GM12878 (cell line): Measurements from ENCODE around the gene ZNF281.

Experiments
- ATF3 ChIP-seq: IDR thresholded peaks from 2 replicates; pipeline ENCODE4 v1.6.1; 2011; ENCODE audit warnings: low read depth, mild to moderate bottlenecking, low read length, moderate library complexity, borderline replicate concordance; ENCODE audit errors: extremely low read depth
- CREB1 ChIP-seq: IDR thresholded peaks from 2 replicates; pipeline ENCODE4 v1.6.1; 2012; ENCODE audit warnings: low read depth, mild to moderate bottlenecking, inconsistent platforms
- CTCF ChIP-seq, 3 experiments: IDR thresholded peaks in 2 of 3; conservative IDR thresholded peaks in 1 of 3; 2 replicates each; pipeline ENCODE4 v1.5.1; 2011; ENCODE audit warnings: low read depth in 3 of 3, low read length in 3 of 3, mild to moderate bottlenecking in 3 of 3, control low read depth in 2 of 3, moderate library complexity in 2 of 3, inconsistent platforms in 1 of 3, mixed read lengths in 1 of 3; ENCODE audit not compliant: control insufficient read depth in 2 of 3, insufficient read depth in 1 of 3; ENCODE audit errors: extremely low read depth in 1 of 3
- IRF4 ChIP-seq: IDR thresholded peaks from 2 replicates; pipeline ENCODE4 v1.6.1; 2011; ENCODE audit warnings: low read depth, low read length
- NR2F1 ChIP-seq: fragments of 450-650 bp; conservative IDR thresholded peaks from 2 replicates; pipeline ENCODE4 v1.6.1; 2017; ENCODE audit warnings: mild to moderate bottlenecking
- POLR2A ChIP-seq: IDR thresholded peaks from 2 replicates; pipeline ENCODE4 v1.6.1; 2011; ENCODE audit warnings: low read depth, mild to moderate bottlenecking, low read length
- SUPT20H ChIP-seq: IDR thresholded peaks from 2 replicates; pipeline ENCODE4 v1.6.1; 2011; ENCODE audit warnings: low read depth, mild to moderate bottlenecking, low read length, moderate library complexity, borderline replicate concordance; ENCODE audit not compliant: control insufficient read depth
- TCF3 ChIP-seq: IDR thresholded peaks from 2 replicates; pipeline ENCODE4 v1.6.1; 2012; ENCODE audit warnings: low read depth, mild to moderate bottlenecking, low read length, borderline replicate concordance; ENCODE audit not compliant: insufficient read depth
- USF1 ChIP-seq: IDR thresholded peaks from 2 replicates; pipeline ENCODE4 v1.6.1; 2011; ENCODE audit warnings: borderline replicate concordance, low read depth, mild to moderate bottlenecking, moderate library complexity, mixed read lengths, low read length; ENCODE audit not compliant: insufficient read depth; ENCODE audit errors: extremely low read length
- ZNF207 ChIP-seq: fragments of 450-650 bp; IDR thresholded peaks from 2 replicates; pipeline ENCODE4 v1.6.1; 2014; ENCODE audit warnings: antibody characterized with exemption, mild to moderate bottlenecking, borderline replicate concordance

- TF ChIP-seq POLR2A: no peak
- TF ChIP-seq TCF3: no peak
- TF ChIP-seq IRF4: no peak
- no peak for TF ChIP-seq CTCF (IDR thresholded peaks at IDR 0.05 in 2 of 3, conservative IDR thresholded peaks at IDR 0.05 in 1 of 3; ENCODE audit: control insufficient read depth in 2 of 3, extremely low read depth in 1 of 3, insufficient read depth in 1 of 3, low read depth in 3 of 3, low read length in 3 of 3)
- no peak for TF ChIP-seq ZNF207
- no peak for TF ChIP-seq ATF3
- no peak for TF ChIP-seq USF1
- TF ChIP-seq SUPT20H: no peak
- TF ChIP-seq NR2F1: no peak
- TF ChIP-seq CREB1: no peak
Observed at GRCh38 chr1:200432586-200432985, 22.8 kb upstream of the ZNF281 start.
